ENCODE results near the gene RNF148. TPM values are rescaled to one million over a fixed set of nuclear protein-coding genes. Genes with fewer than 3 reads are reported as not detected.

Gene RNF148
- total RNA-seq, 1 donor from 2014 or later, result 0.50 TPM

DNA sequence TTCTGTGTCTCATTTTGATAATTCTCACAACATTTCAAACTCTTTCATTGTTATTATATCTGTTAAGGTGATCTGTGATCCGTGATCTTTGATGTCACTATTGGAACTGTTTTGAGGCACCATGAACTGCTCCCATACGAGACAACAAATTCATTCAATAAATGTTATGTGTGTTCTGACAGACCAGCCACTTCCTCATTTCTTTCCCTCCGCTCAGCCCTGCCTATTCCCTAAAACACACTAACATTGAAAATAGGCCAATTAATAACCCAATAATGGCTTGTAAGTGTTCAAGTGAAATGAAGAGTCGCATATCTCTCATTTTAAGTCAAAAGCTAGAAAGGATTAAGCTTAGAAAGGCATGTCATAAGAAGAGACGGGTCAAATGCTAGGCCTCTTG, 49.0 kb downstream of the RNF148 start:
- Histone ChIP-seq H3K4me1 (ENCODE audit: insufficient read depth, low read length) (no peaks in the 10 kb centered on the region), H2AFZ (ENCODE audit: low read depth, low read length) (no peak overlapping the region), H4K20me1 (ENCODE audit: insufficient read depth, low read length) (no peaks in the 10 kb centered on the region), H3K27me3 (ENCODE audit: insufficient read depth, low read length) (no peaks in the 10 kb centered on the region), H3K27ac (ENCODE audit: low read depth, low read length) (no peak overlapping the region), H3K4me2 (ENCODE audit: low read length) (no peak overlapping the region), H3K79me2 (ENCODE audit: insufficient read depth, low read length) (no peaks in the 10 kb centered on the region), H3K9ac (ENCODE audit: low read length) (no peak overlapping the region), H3K36me3 (ENCODE audit: insufficient read depth, low read length) (no peaks in the 10 kb centered on the region), H3K9me3 (ENCODE audit: insufficient read depth, low read depth, low read length) (no peaks in the 10 kb centered on the region), H3K4me3 (ENCODE audit: insufficient read depth, low read depth, low read length) (no peak overlapping the region)
- Mint-ChIP-seq H3K36me3 (ENCODE audit: low read depth, unreplicated experiment) (no peaks in the 10 kb centered on the region), H3K4me3 (ENCODE audit: unreplicated experiment) (no peak overlapping the region), H3K27me3 (ENCODE audit: low read depth, unreplicated experiment) (no peaks in the 10 kb centered on the region), H3K27ac (ENCODE audit: unreplicated experiment) (no peak overlapping the region), H3K9me3 (ENCODE audit: unreplicated experiment) (peaks cover 6% of the 10 kb centered on the region), H3K4me1 (ENCODE audit: low read depth, unreplicated experiment) (peaks cover 8% of the 10 kb centered on the region)
- DNase-seq (ENCODE audit: low read depth), result no peak
- FAIRE-seq, result no peak
- TF ChIP-seq EZH2 (IDR thresholded peaks at IDR 0.05; ENCODE audit: insufficient read depth, low read length), result no peak
- TF ChIP-seq, protein P1, sequence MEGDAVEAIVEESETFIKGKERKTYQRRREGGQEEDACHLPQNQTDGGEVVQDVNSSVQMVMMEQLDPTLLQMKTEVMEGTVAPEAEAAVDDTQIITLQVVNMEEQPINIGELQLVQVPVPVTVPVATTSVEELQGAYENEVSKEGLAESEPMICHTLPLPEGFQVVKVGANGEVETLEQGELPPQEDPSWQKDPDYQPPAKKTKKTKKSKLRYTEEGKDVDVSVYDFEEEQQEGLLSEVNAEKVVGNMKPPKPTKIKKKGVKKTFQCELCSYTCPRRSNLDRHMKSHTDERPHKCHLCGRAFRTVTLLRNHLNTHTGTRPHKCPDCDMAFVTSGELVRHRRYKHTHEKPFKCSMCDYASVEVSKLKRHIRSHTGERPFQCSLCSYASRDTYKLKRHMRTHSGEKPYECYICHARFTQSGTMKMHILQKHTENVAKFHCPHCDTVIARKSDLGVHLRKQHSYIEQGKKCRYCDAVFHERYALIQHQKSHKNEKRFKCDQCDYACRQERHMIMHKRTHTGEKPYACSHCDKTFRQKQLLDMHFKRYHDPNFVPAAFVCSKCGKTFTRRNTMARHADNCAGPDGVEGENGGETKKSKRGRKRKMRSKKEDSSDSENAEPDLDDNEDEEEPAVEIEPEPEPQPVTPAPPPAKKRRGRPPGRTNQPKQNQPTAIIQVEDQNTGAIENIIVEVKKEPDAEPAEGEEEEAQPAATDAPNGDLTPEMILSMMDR (IDR thresholded peaks at IDR 0.05; ENCODE audit: insufficient read depth, low read depth, low read length), result no peak

DNA sequence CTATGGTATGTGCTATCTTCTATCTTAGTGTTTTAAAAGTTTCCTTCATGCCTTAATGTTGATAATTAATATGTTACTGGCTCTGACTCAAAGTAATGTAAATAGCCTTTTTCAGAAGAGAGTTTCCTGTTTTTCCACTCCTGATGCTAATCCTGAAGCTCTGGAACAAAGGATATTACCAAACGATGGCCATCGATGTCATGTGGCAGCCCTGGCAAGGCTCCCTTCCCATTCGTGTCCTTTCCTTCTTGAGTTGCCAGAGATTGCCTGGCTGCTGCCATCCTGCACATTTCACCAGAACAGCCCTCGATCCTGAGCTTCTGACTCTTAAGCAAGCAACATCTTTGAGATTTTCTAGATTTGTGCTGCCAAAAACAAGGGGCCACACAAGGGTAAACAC, 49.8 kb downstream of the RNF148 start:
- no peak overlapping the region for H3K27ac Mint-ChIP-seq (ENCODE audit: unreplicated experiment)
- no peak overlapping the region for H3K4me3 Mint-ChIP-seq (ENCODE audit: unreplicated experiment)
- Histone ChIP-seq H3K27me3 (ENCODE audit: insufficient read depth, low read length) (no peaks in the 10 kb centered on the region), H3K4me1 (ENCODE audit: insufficient read depth, low read length) (no peaks in the 10 kb centered on the region), H3K4me2 (ENCODE audit: low read length) (no peak overlapping the region), H2AFZ (ENCODE audit: low read depth, low read length) (no peak overlapping the region), H3K9ac (ENCODE audit: low read length) (no peak overlapping the region), H3K36me3 (ENCODE audit: insufficient read depth, low read length) (no peaks in the 10 kb centered on the region), H3K4me3 (ENCODE audit: insufficient read depth, low read depth, low read length) (no peak overlapping the region), H3K9me3 (ENCODE audit: insufficient read depth, low read depth, low read length) (no peaks in the 10 kb centered on the region), H3K79me2 (ENCODE audit: insufficient read depth, low read length) (no peaks in the 10 kb centered on the region), H4K20me1 (ENCODE audit: insufficient read depth, low read length) (no peaks in the 10 kb centered on the region), H3K27ac (ENCODE audit: low read depth, low read length) (no peak overlapping the region)
- TF ChIP-seq, protein P1 (IDR thresholded peaks at IDR 0.05; ENCODE audit: insufficient read depth, low read depth, low read length), result no peak
- no peak for TF ChIP-seq EZH2 (IDR thresholded peaks at IDR 0.05; ENCODE audit: insufficient read depth, low read length)
- peaks cover 8% of the 10 kb centered on the region for H3K4me1 Mint-ChIP-seq (ENCODE audit: low read depth, unreplicated experiment)
- DNase-seq (ENCODE audit: low read depth) (no peak), FAIRE-seq (no peak)
- no peaks in the 10 kb centered on the region for H3K27me3 Mint-ChIP-seq (ENCODE audit: low read depth, unreplicated experiment)
- peaks cover 4% of the 10 kb centered on the region for H3K9me3 Mint-ChIP-seq (ENCODE audit: unreplicated experiment)
- H3K36me3 Mint-ChIP-seq (ENCODE audit: low read depth, unreplicated experiment), result no peaks in the 10 kb centered on the region

Other genes with a start within 250 kb of the RNF148 start
- 0.30 and 0.41 TPM in 2 replicates for gene RNF133, start 3.8 kb downstream of the RNF148 start, total RNA-seq
- 6.1 and 6.4 TPM in 2 replicates for gene CADPS2, start 183.5 kb upstream of the RNF148 start, total RNA-seq